ENCODE results near the gene GAGE12D.
"Not testable (repeated sequence)": the region's sequence is repeated elsewhere in the genome, so short reads cannot be mapped to it uniquely, and the experiment has no call there.

Gene GAGE12D, protein sequence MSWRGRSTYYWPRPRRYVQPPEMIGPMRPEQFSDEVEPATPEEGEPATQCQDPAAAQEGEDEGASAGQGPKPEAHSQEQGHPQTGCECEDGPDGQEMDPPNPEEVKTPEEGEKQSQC

DNA sequence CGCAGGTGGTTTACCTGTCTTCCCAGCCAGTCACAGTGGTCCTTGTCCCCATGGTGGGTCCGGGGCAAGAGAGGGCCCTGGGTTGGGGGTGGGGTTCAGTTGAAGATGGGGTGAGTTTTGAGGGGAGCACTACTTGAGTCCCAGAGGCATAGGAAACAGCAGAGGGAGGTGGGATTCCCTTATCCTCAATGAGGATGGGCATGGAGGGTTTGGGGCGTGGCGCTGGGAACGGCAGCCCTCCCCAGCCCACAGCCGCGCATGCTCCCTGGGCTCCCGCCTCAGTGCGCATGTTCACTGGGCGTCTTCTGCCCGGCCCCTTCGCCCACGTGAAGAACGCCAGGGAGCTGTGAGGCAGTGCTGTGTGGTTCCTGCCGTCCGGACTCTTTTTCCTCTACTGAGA, at the start of gene GAGE12D:
GAGE12D (plus strand) TSS at position 301 of the 400 bp plus-strand sequence. CDS start 1,155 bp downstream, outside the sequence.
- TF ChIP-seq MAX (IDR thresholded peaks at IDR 0.05); CREB1 (IDR thresholded peaks at IDR 0.05; ENCODE audit: low read depth); YY1 (IDR thresholded peaks at IDR 0.05; ENCODE audit: low read depth): not testable (repeated sequence)

DNA sequence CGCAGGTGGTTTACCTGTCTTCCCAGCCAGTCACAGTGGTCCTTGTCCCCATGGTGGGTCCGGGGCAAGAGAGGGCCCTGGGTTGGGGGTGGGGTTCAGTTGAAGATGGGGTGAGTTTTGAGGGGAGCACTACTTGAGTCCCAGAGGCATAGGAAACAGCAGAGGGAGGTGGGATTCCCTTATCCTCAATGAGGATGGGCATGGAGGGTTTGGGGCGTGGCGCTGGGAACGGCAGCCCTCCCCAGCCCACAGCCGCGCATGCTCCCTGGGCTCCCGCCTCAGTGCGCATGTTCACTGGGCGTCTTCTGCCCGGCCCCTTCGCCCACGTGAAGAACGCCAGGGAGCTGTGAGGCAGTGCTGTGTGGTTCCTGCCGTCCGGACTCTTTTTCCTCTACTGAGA, 9.7 kb upstream of the GAGE12D start, which contains the start of gene GAGE12C:
GAGE12C (plus strand) TSS at position 301 of the 400 bp plus-strand sequence. CDS start 1,155 bp downstream, outside the sequence.
- not testable (repeated sequence) for TF ChIP-seq MAX (IDR thresholded peaks at IDR 0.05); TAF1 (IDR thresholded peaks at IDR 0.05; ENCODE audit: low read depth); TCF12 (IDR thresholded peaks at IDR 0.05; ENCODE audit: low read depth)

DNA sequence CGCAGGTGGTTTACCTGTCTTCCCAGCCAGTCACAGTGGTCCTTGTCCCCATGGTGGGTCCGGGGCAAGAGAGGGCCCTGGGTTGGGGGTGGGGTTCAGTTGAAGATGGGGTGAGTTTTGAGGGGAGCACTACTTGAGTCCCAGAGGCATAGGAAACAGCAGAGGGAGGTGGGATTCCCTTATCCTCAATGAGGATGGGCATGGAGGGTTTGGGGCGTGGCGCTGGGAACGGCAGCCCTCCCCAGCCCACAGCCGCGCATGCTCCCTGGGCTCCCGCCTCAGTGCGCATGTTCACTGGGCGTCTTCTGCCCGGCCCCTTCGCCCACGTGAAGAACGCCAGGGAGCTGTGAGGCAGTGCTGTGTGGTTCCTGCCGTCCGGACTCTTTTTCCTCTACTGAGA, 9.5 kb downstream of the GAGE12D start, which contains the start of gene GAGE12E:
GAGE12E (plus strand) TSS at position 301 of the 400 bp plus-strand sequence. CDS start 1,155 bp downstream, outside the sequence.
- TF ChIP-seq, protein P1, sequence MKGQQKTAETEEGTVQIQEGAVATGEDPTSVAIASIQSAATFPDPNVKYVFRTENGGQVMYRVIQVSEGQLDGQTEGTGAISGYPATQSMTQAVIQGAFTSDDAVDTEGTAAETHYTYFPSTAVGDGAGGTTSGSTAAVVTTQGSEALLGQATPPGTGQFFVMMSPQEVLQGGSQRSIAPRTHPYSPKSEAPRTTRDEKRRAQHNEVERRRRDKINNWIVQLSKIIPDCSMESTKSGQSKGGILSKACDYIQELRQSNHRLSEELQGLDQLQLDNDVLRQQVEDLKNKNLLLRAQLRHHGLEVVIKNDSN (IDR thresholded peaks at IDR 0.05): not testable (repeated sequence)
- not testable (repeated sequence) for TF ChIP-seq EP300 (IDR thresholded peaks at IDR 0.05; ENCODE audit: borderline replicate concordance); YY1 (IDR thresholded peaks at IDR 0.05; ENCODE audit: low read depth)

DNA sequence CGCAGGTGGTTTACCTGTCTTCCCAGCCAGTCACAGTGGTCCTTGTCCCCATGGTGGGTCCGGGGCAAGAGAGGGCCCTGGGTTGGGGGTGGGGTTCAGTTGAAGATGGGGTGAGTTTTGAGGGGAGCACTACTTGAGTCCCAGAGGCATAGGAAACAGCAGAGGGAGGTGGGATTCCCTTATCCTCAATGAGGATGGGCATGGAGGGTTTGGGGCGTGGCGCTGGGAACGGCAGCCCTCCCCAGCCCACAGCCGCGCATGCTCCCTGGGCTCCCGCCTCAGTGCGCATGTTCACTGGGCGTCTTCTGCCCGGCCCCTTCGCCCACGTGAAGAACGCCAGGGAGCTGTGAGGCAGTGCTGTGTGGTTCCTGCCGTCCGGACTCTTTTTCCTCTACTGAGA, 19.0 kb downstream of the GAGE12D start, which contains the start of gene GAGE12F:
GAGE12F (plus strand) TSS at position 301 of the 400 bp plus-strand sequence. CDS start 1,155 bp downstream, outside the sequence.
- not testable (repeated sequence) for TF ChIP-seq MAX (IDR thresholded peaks at IDR 0.05); RAD21 (IDR thresholded peaks at IDR 0.05; ENCODE audit: low read depth); TAF1 (IDR thresholded peaks at IDR 0.05; ENCODE audit: low read depth)

DNA sequence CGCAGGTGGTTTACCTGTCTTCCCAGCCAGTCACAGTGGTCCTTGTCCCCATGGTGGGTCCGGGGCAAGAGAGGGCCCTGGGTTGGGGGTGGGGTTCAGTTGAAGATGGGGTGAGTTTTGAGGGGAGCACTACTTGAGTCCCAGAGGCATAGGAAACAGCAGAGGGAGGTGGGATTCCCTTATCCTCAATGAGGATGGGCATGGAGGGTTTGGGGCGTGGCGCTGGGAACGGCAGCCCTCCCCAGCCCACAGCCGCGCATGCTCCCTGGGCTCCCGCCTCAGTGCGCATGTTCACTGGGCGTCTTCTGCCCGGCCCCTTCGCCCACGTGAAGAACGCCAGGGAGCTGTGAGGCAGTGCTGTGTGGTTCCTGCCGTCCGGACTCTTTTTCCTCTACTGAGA, 28.6 kb downstream of the GAGE12D start, which contains the start of gene GAGE12G:
GAGE12G (plus strand) TSS at position 301 of the 400 bp plus-strand sequence. CDS start 1,155 bp downstream, outside the sequence.
- not testable (repeated sequence) for TF ChIP-seq TAF1 (IDR thresholded peaks at IDR 0.05; ENCODE audit: low read depth); EP300 (IDR thresholded peaks at IDR 0.05; ENCODE audit: borderline replicate concordance); MAX (IDR thresholded peaks at IDR 0.05)

GRCh38 chrX:49579649-49580048, 38.1 kb downstream of the GAGE12D start, which contains the start of gene GAGE12H:
TSS of gene GAGE12H (plus strand) at chrX:49579949. CDS start at chrX:49581104, 1,155 bp downstream.
- not testable (repeated sequence) for TF ChIP-seq ZBTB7A (IDR thresholded peaks at IDR 0.05; ENCODE audit: low read depth)
- TF ChIP-seq, protein P1 (IDR thresholded peaks at IDR 0.05): not testable (repeated sequence)
- TF ChIP-seq, protein P2, sequence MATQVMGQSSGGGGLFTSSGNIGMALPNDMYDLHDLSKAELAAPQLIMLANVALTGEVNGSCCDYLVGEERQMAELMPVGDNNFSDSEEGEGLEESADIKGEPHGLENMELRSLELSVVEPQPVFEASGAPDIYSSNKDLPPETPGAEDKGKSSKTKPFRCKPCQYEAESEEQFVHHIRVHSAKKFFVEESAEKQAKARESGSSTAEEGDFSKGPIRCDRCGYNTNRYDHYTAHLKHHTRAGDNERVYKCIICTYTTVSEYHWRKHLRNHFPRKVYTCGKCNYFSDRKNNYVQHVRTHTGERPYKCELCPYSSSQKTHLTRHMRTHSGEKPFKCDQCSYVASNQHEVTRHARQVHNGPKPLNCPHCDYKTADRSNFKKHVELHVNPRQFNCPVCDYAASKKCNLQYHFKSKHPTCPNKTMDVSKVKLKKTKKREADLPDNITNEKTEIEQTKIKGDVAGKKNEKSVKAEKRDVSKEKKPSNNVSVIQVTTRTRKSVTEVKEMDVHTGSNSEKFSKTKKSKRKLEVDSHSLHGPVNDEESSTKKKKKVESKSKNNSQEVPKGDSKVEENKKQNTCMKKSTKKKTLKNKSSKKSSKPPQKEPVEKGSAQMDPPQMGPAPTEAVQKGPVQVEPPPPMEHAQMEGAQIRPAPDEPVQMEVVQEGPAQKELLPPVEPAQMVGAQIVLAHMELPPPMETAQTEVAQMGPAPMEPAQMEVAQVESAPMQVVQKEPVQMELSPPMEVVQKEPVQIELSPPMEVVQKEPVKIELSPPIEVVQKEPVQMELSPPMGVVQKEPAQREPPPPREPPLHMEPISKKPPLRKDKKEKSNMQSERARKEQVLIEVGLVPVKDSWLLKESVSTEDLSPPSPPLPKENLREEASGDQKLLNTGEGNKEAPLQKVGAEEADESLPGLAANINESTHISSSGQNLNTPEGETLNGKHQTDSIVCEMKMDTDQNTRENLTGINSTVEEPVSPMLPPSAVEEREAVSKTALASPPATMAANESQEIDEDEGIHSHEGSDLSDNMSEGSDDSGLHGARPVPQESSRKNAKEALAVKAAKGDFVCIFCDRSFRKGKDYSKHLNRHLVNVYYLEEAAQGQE (IDR thresholded peaks at IDR 0.05; ENCODE audit: low read depth): not testable (repeated sequence)

DNA sequence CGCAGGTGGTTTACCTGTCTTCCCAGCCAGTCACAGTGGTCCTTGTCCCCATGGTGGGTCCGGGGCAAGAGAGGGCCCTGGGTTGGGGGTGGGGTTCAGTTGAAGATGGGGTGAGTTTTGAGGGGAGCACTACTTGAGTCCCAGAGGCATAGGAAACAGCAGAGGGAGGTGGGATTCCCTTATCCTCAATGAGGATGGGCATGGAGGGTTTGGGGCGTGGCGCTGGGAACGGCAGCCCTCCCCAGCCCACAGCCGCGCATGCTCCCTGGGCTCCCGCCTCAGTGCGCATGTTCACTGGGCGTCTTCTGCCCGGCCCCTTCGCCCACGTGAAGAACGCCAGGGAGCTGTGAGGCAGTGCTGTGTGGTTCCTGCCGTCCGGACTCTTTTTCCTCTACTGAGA, 47.7 kb downstream of the GAGE12D start, which contains the start of gene GAGE2A:
GAGE2A (plus strand) TSS at position 301 of the 400 bp plus-strand sequence. CDS start 1,155 bp downstream, outside the sequence.
- TF ChIP-seq MAX, NFIC, CEBPB (IDR thresholded peaks at IDR 0.05): not testable (repeated sequence)
